Nephron progenitor cell (in vitro differentiated cells): ENCODE measurements around the gene TGM3.
A peak's percentile ranks its signal among the peaks of the same experiment; 100 is the strongest.

Experiments
- DNase-seq: peaks from one replicate; pipeline ENCODE4 v3.0.0; 2021
- H3K27ac Mint-ChIP-seq: 2 replicates; pipeline ENCODE4 v1.8.0; 2021; ENCODE audit warnings: mild to moderate bottlenecking, moderate library complexity, mixed read lengths
- H3K27me3 Mint-ChIP-seq: 2 replicates; pipeline ENCODE4 v1.8.0; 2021; ENCODE audit warnings: mild to moderate bottlenecking, low read depth, mixed read lengths; ENCODE audit not compliant: poor library complexity
- H3K36me3 Mint-ChIP-seq: 2 replicates; pipeline ENCODE4 v1.8.0; 2021; ENCODE audit warnings: low read depth, mixed read lengths
- H3K4me1 Mint-ChIP-seq: 2 replicates; pipeline ENCODE4 v1.8.0; 2021; ENCODE audit warnings: mixed read lengths
- H3K4me3 Mint-ChIP-seq: 2 replicates; pipeline ENCODE4 v1.8.0; 2021; ENCODE audit warnings: mild to moderate bottlenecking, moderate library complexity, mixed read lengths
- H3K9me3 Mint-ChIP-seq: 2 replicates; pipeline ENCODE4 v1.8.0; 2021; ENCODE audit warnings: mild to moderate bottlenecking, moderate library complexity, mixed read lengths
- TF ChIP-seq, protein P1 (sequence below): fragments of 200-600 bp; sonication (generic); IDR thresholded peaks from 2 replicates; pipeline ENCODE4 v1.5.0; 2021; ENCODE audit warnings: antibody characterized with exemption

TGM3 gene

GRCh38 chr20:2295886-2296515 lies at the start of gene TGM3:
Gene TGM3 (plus strand): TSS chr20:2296001. CDS start chr20:2296064, 63 bp downstream.
- no peak within 1 kb of the TSS for H3K4me3 Mint-ChIP-seq
- peak within 1 kb of the TSS; percentile 52 for H3K27ac Mint-ChIP-seq
- DNase-seq: no peak
- peaks cover 62% of the 10 kb centered on the region for H3K4me1 Mint-ChIP-seq
- TF ChIP-seq, protein P1, sequence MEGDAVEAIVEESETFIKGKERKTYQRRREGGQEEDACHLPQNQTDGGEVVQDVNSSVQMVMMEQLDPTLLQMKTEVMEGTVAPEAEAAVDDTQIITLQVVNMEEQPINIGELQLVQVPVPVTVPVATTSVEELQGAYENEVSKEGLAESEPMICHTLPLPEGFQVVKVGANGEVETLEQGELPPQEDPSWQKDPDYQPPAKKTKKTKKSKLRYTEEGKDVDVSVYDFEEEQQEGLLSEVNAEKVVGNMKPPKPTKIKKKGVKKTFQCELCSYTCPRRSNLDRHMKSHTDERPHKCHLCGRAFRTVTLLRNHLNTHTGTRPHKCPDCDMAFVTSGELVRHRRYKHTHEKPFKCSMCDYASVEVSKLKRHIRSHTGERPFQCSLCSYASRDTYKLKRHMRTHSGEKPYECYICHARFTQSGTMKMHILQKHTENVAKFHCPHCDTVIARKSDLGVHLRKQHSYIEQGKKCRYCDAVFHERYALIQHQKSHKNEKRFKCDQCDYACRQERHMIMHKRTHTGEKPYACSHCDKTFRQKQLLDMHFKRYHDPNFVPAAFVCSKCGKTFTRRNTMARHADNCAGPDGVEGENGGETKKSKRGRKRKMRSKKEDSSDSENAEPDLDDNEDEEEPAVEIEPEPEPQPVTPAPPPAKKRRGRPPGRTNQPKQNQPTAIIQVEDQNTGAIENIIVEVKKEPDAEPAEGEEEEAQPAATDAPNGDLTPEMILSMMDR: no peak
- H3K27me3 Mint-ChIP-seq: peaks cover 15% of the 10 kb centered on the region
- no peaks in the 10 kb centered on the region for H3K9me3 Mint-ChIP-seq
- no peaks in the 10 kb centered on the region for H3K36me3 Mint-ChIP-seq

DNA sequence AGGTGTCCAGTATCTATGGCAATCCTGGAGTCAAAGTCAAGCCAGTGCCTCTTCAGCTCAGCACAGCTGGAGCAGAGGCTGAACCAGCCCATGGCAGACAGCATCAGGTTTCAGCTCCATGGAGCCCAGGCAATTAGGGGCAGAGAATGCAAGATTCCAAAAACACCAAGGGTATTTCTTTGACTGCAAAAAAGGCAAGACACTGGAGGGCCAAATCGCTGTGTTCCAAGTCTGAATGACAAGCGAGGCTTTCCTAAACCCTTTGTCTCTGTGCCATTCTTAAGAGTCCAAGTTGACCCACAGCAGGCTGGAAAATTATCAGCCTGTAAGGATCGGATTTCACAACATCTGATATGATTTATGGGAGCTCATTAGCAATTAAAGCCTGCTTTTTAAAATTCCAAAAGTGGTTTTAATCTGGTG lies 49.7 kb upstream of the TGM3 start:
- peak overlapping the region; percentile 69 for H3K4me3 Mint-ChIP-seq
- peaks cover 53% of the 10 kb centered on the region for H3K4me1 Mint-ChIP-seq
- H3K27ac Mint-ChIP-seq: peak overlapping the region; percentile 93

DNA sequence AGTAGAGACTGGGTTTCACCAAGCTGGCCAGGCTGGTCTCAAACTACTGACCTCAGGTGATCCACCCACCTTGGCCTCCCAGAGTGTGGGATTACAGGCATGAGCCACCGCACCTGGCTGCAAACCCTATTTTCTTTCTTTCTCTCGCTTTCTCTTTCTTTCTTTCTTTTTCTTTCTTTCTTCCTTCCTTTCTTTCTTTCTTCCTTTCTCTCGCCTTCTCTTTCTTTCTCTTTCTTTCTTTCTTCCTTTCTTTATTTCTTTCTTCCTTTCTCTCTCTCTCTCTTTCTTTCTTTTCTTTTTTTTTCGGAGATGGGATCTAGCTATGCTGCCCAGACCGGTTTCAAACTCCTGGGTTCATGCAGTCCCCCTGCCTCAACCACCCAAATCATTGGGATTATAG lies 47.0 kb upstream of the TGM3 start:
- Mint-ChIP-seq H3K36me3 (no peaks in the 10 kb centered on the region), H3K27ac (no peak overlapping the region), H3K27me3 (peaks cover 4% of the 10 kb centered on the region), H3K9me3 (no peaks in the 10 kb centered on the region), H3K4me3 (no peak overlapping the region), H3K4me1 (peaks cover 44% of the 10 kb centered on the region)
- no peak for DNase-seq
- TF ChIP-seq, protein P1: no peak

More for the DNA sequence above, 49.7 kb upstream of the TGM3 start:
- Mint-ChIP-seq H3K9me3 (no peaks in the 10 kb centered on the region), H3K36me3 (no peaks in the 10 kb centered on the region), H3K27me3 (peaks cover 8% of the 10 kb centered on the region)
- TF ChIP-seq, protein P1: no peak
- peak; percentile 28 for DNase-seq

- DNase-seq: no peak
- H3K27me3 Mint-ChIP-seq: peaks cover 6% of the 10 kb centered on the region
- no peaks in the 10 kb centered on the region for H3K36me3 Mint-ChIP-seq
- peaks cover 33% of the 10 kb centered on the region for H3K4me1 Mint-ChIP-seq
- no peak overlapping the region for H3K4me3 Mint-ChIP-seq
- no peaks in the 10 kb centered on the region for H3K9me3 Mint-ChIP-seq
- TF ChIP-seq, protein P1: no peak
- H3K27ac Mint-ChIP-seq: no peak overlapping the region
Observed at GRCh38 chr20:2249935-2250334, 45.9 kb upstream of the TGM3 start.

DNA sequence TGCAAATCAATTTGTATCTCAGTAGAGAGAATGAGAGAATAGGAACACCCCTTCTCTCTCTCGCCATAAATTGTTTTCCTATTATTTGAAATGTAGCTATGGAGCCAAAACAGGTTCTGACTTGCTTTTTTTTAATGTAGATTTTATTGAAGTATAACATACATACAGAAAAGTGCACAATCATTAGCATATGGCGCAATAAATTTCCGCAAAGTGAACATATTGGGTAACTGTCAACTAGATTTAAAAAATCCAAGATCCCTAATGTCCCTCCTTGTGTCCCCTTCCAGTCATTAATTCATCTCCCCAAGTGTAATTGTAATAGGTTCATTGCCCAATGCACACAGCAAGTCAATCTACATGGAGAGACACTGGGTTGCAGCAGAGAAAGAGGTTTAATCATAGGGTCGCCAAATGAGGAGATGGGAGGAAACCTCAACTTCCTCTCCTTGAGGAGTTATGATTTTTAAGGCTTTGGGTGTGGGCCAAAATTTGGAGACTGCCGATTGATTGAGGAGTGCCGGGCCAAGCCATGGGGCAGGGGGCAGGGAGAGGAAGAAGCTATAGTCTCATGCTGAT lies 43.3 kb upstream of the TGM3 start:
- no peak for DNase-seq
- Mint-ChIP-seq H3K27ac (no peak overlapping the region), H3K27me3 (peaks cover 11% of the 10 kb centered on the region), H3K4me1 (peaks cover 14% of the 10 kb centered on the region), H3K9me3 (no peaks in the 10 kb centered on the region), H3K36me3 (no peaks in the 10 kb centered on the region), H3K4me3 (no peak overlapping the region)
- TF ChIP-seq, protein P1: no peak

- no peak overlapping the region for H3K27ac Mint-ChIP-seq
- peaks cover 12% of the 10 kb centered on the region for H3K4me1 Mint-ChIP-seq
- DNase-seq: no peak
Observed at GRCh38 chr20:2253256-2253655, 42.5 kb upstream of the TGM3 start.

More at GRCh38 chr20:2253256-2253655, 42.5 kb upstream of the TGM3 start:
- H3K9me3 Mint-ChIP-seq: no peaks in the 10 kb centered on the region
- H3K27me3 Mint-ChIP-seq: peaks cover 11% of the 10 kb centered on the region
- no peak overlapping the region for H3K4me3 Mint-ChIP-seq
- H3K36me3 Mint-ChIP-seq: no peaks in the 10 kb centered on the region
- TF ChIP-seq, protein P1: no peak
